BE2C (cell line): Measurements from ENCODE around the gene DOCK11.

Experiments
- DNase-seq: peaks from one replicate; pipeline ENCODE4 v3.0.0-alpha.2; 2020
- H3K27me3 ChIP-seq: fragments of 250-450 bp; sonication (Bioruptor Pico); 2 replicates; pipeline ENCODE4 v1.5.1; 2020; ENCODE audit warnings: mild to moderate bottlenecking
- H3K36me3 ChIP-seq: fragments of 250-450 bp; sonication (Bioruptor Pico); 2 replicates; pipeline ENCODE4 v1.5.1; 2020; ENCODE audit warnings: mild to moderate bottlenecking
- H3K4me1 ChIP-seq: fragments of 250-450 bp; sonication (Bioruptor Pico); 2 replicates; pipeline ENCODE4 v1.5.1; 2020
- H3K4me3 ChIP-seq: 2 replicates; pipeline ENCODE4 v1.5.1; 2011; ENCODE audit warnings: low read depth, low read length
- H3K9me3 ChIP-seq: fragments of 250-450 bp; sonication (Bioruptor Pico); 2 replicates; pipeline ENCODE4 v1.5.1; 2020
- TF ChIP-seq, protein P1 (sequence below): IDR thresholded peaks from 2 replicates; pipeline ENCODE4 v1.5.1; 2012; ENCODE audit warnings: mild to moderate bottlenecking, low read depth, low read length

Gene DOCK11

DNA sequence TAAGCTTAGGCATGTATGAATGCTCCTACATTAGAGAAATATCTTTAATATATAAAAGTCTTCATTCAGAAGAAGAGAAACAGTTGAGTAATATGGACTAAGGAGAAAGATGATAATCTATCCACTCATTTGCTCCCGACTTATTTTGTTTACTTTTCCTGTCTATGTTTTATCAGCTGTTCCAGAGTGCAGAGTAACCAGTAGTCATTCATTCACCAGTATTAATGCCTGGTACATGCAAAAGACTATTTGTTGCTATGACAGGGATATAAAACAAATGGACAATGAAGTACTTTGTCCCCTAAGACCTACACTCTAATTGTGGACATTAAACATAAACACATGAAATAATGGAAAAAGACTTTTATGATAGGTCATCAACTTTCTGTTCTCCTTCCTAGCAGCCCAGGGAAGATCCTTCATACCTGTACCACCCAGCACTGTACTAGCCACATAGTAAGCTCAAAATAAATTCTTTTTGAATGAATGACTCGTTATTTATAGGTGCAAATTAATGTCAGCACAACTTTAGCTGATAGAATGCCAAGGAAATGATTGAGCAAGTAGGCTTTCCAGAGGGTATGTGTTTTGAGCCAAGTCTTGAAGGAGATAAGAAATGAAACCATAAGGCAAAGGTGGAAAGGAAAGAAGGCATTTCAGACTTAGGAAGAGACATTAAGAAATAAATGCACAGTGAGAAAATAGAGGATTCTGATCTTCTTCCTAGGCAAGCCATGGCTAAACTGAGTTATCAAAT is 186.8 kb downstream of the DOCK11 start:
- no peaks in the 10 kb centered on the region for H3K9me3 ChIP-seq
- H3K27me3 ChIP-seq = no peaks in the 10 kb centered on the region
- H3K4me3 ChIP-seq = no peak overlapping the region
- TF ChIP-seq, protein P1, sequence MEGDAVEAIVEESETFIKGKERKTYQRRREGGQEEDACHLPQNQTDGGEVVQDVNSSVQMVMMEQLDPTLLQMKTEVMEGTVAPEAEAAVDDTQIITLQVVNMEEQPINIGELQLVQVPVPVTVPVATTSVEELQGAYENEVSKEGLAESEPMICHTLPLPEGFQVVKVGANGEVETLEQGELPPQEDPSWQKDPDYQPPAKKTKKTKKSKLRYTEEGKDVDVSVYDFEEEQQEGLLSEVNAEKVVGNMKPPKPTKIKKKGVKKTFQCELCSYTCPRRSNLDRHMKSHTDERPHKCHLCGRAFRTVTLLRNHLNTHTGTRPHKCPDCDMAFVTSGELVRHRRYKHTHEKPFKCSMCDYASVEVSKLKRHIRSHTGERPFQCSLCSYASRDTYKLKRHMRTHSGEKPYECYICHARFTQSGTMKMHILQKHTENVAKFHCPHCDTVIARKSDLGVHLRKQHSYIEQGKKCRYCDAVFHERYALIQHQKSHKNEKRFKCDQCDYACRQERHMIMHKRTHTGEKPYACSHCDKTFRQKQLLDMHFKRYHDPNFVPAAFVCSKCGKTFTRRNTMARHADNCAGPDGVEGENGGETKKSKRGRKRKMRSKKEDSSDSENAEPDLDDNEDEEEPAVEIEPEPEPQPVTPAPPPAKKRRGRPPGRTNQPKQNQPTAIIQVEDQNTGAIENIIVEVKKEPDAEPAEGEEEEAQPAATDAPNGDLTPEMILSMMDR = no peak
- no peaks in the 10 kb centered on the region for H3K4me1 ChIP-seq
- no peaks in the 10 kb centered on the region for H3K36me3 ChIP-seq
- DNase-seq = no peak

DNA sequence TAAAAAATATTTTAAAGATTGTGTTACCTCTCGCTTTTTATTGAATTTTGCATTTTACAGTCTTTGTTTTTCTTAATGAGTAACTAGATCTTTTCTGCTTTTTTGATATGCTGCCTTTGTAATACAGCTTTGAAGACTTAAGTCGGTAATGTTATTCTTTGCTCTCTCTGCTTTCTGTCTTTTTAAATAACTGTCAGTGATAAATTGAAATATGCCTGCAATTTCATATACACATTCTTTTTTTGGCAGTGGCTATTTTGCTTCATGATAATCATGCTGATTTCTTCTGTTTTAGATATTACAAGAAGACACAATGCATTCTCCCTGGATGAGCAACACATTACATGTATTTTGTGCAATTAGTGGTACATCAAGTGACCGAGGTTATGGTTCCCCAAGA is 189.8 kb downstream of the DOCK11 start:
- H3K27me3 ChIP-seq = no peaks in the 10 kb centered on the region
- H3K9me3 ChIP-seq = no peaks in the 10 kb centered on the region
- H3K36me3 ChIP-seq = no peaks in the 10 kb centered on the region
- H3K4me3 ChIP-seq = no peak overlapping the region
- TF ChIP-seq, protein P1 = no peak
- DNase-seq = no peak
- H3K4me1 ChIP-seq = no peaks in the 10 kb centered on the region

DNA sequence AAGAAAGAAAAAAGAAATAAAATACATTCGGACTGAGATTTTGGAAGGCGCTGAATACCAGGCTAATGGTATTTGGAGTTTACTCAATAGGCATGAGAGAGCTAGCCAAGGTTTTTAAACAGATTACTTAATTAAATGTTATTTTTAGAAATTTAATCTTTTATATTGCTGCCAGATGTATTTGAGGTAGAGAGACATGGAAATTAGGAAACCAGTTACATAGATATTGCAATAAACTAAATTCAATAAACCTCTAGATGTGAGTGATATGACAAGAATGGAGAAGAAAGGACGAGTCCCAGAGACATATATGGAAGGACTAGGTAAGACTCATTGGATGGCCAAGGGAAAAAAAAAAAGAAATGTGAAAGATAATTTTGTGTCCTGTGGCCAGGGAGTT is 193.3 kb downstream of the DOCK11 start:
- no peaks in the 10 kb centered on the region for H3K27me3 ChIP-seq
- DNase-seq = no peak
- H3K36me3 ChIP-seq = no peaks in the 10 kb centered on the region
- no peaks in the 10 kb centered on the region for H3K9me3 ChIP-seq
- TF ChIP-seq, protein P1 = no peak
- H3K4me3 ChIP-seq = no peak overlapping the region
- no peaks in the 10 kb centered on the region for H3K4me1 ChIP-seq

DNA sequence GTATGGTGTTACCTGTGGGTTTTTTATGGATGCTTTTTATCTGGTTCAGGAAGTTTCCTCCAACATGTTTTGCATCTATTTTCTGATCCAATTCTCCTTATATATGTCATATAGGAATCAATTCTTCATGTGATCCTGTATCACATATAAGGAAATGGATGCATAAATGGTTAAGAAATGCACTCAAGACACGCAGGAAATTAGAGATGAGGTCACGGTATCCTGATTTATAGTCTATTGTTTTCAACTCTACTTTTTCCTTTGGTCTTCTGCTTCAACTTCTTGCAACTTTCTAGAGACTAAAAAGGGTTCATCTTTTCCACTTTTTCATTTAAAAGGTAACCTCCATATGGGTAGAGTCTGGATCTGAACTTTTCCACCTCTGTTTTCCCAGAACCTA is 198.2 kb downstream of the DOCK11 start:
- TF ChIP-seq, protein P1 = no peak
- no peaks in the 10 kb centered on the region for H3K9me3 ChIP-seq
- H3K27me3 ChIP-seq = no peaks in the 10 kb centered on the region
- H3K4me1 ChIP-seq = no peaks in the 10 kb centered on the region
- H3K4me3 ChIP-seq = no peak overlapping the region
- DNase-seq = no peak
- H3K36me3 ChIP-seq = no peaks in the 10 kb centered on the region

DNA sequence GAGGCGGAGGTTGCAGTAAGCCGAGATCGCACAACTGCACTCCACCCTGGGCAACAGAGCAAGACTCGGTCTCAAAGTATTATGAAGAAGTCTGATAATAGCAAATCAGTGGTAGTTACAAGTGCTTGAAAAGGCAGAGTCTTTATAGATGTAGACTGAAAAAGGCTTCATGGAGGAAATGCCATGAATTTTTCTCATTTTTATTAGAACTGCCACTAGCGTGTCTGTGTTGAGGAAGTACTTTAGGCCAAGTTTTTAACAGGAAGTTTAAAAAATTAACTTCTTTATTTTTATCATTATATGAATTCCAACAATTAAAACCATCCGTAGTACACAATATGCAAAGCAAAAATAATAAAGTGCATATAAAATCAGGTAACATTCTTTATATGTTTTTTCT is 199.0 kb downstream of the DOCK11 start:
- H3K9me3 ChIP-seq = no peaks in the 10 kb centered on the region
- no peak overlapping the region for H3K4me3 ChIP-seq
- H3K27me3 ChIP-seq = no peaks in the 10 kb centered on the region
- no peak for DNase-seq
- TF ChIP-seq, protein P1 = no peak
- no peaks in the 10 kb centered on the region for H3K4me1 ChIP-seq
- H3K36me3 ChIP-seq = no peaks in the 10 kb centered on the region

DNA sequence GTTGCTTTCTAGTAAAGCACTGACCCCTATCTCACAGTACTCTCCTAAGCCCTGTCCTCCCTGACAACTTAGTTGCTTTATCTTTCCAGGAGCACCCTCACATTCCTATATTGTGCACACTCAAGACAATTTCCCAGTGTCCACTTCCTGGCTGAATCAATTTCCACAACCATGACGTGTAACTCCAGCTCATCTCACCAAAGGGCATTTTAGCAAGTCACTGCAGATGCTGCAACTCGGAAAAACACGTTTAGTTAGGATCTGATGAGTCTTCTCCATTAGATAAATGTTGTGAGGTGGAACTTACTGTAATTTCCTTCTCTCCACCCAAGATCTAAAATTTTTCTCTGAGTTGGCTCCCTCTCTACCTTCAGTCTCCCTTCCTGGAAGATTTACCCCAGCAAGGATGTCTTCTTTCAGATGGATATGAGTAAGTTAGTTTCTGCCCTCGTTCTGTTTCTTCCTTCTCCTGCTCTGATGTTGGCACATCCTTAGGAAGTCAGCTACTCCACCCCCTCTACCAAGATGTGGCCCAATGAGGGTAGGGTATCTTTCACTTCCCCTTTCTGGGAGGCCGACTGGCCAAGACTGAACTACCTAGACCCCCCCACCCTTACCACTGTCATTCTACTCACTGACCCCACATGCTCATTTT is 203.0 kb downstream of the DOCK11 start:
- no peaks in the 10 kb centered on the region for H3K4me1 ChIP-seq
- no peak for DNase-seq
- no peaks in the 10 kb centered on the region for H3K9me3 ChIP-seq
- no peak overlapping the region for H3K4me3 ChIP-seq
- TF ChIP-seq, protein P1 = no peak
- H3K36me3 ChIP-seq = no peaks in the 10 kb centered on the region
- H3K27me3 ChIP-seq = no peaks in the 10 kb centered on the region
